ENCODE data around the gene GOLT1A. TPM values are rescaled to one million over a fixed set of nuclear protein-coding genes. Genes with fewer than 3 reads are reported as not detected.

GOLT1A gene
- polyA plus RNA-seq, 5 donors, result 6.1 to 9.1 (median 7.4) TPM

GRCh38 chr1:204221271-204221670 lies 7.5 kb upstream of the GOLT1A start:
- no peak for DNase-seq

GRCh38 chr1:204219971-204220616 lies 6.3 kb upstream of the GOLT1A start:
- DNase-seq, result no peak

- DNase-seq, result no peak
Measured at GRCh38 chr1:204218552-204218951, 4.8 kb upstream of the GOLT1A start.

GRCh38 chr1:204217648-204218000 lies 3.8 kb upstream of the GOLT1A start:
- DNase-seq, result no peak

GRCh38 chr1:204216880-204217647 lies 3.3 kb upstream of the GOLT1A start:
- DNase-seq, result no peak

GRCh38 chr1:204216236-204216635 lies 2.4 kb upstream of the GOLT1A start:
- no peak for DNase-seq

- DNase-seq, result no peak
Measured at GRCh38 chr1:204212715-204213114, 1.1 kb downstream of the GOLT1A start.

GRCh38 chr1:204211046-204211445 lies 2.7 kb downstream of the GOLT1A start:
- DNase-seq, result no peak

GRCh38 chr1:204207136-204207616 lies 6.6 kb downstream of the GOLT1A start:
- DNase-seq, result no peak

GRCh38 chr1:204206121-204206520 lies 7.7 kb downstream of the GOLT1A start:
- no peak for DNase-seq

GRCh38 chr1:204205486-204205885 lies 8.3 kb downstream of the GOLT1A start:
- no peak for DNase-seq

GRCh38 chr1:204204944-204205343 lies 8.8 kb downstream of the GOLT1A start:
- DNase-seq, result no peak

- no peak for DNase-seq
Measured at GRCh38 chr1:204203206-204203767, 10.5 kb downstream of the GOLT1A start.

GRCh38 chr1:204202481-204202880 lies 11.3 kb downstream of the GOLT1A start:
- DNase-seq, result no peak

GRCh38 chr1:204201348-204202040 lies 12.3 kb downstream of the GOLT1A start:
- no peak for DNase-seq

GRCh38 chr1:204199579-204199978 lies 14.2 kb downstream of the GOLT1A start:
- DNase-seq, result no peak

GRCh38 chr1:204198348-204199340 lies 15.1 kb downstream of the GOLT1A start:
- no peak for DNase-seq

GRCh38 chr1:204197068-204197467 lies 16.7 kb downstream of the GOLT1A start:
- no peak for DNase-seq

GRCh38 chr1:204196068-204196795 lies 17.6 kb downstream of the GOLT1A start, which contains the start of gene KISS1:
KISS1 (minus strand) TSS chr1:204196491; CDS start chr1:204192876, 3,615 bp downstream.
- DNase-seq, result no peak

GRCh38 chr1:204194771-204195170 lies 19.0 kb downstream of the GOLT1A start:
- no peak for DNase-seq

Data from right lung (tissue), 5 donors.